Hematopoietic multipotent progenitor cell treated with erythropoietin and hydrocortisone succinate and interleukin-3 and kit ligand, for 17 days (in vitro differentiated cells): Measurements from ENCODE around the gene NKD1.

Source experiments
- DNase-seq: peaks from one replicate; pipeline ENCODE4 v3.0.0-alpha.2; 2015; ENCODE audit warnings: low spot score

The NKD1 gene

DNA sequence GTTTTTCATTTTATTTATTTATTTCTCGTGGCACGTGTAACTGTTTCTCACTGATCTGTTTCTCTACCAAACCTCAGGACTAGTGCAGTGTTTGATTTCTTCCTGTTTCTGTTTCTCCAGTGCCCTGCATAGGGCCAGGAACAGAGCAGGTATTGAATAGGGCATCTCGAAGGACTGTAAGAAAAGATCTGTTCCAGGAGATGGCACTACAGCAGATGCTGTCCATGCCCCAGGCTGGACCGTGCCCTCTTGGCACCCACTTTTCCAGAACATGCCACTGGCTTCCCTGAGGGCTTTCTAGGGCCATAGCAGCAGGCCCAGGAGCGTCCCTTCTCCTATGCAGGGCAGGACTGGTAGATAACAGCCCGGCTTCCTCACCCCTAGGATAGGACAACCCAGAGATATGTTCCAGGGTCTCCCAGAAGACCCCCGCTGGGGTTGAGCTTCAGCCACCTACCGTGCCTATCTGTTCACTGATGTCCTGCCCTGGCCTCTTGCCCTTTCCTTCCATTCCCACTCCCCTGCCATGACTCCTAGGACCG is 128.6 kb downstream of the NKD1 start:
- DNase-seq = no peak

DNA sequence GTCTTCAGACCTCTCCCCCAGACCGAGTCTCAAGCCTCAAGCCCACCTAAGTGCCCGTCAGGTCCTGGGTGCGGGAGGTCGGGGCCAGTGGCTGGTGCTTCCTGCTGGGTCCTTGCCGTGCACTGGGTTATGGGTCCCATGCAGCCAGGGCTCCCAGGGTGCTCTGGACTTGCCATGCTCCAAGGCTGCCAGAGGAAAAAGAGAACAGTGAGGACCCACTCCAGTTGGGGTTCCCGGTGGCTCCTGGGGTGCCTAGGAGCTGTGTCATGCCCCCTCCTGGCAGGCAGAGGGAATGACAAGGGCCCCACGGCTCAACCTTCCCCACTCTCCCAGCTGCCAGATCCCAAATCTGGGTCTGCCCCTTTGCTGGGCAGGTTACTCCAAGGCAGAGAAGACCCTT is 129.2 kb downstream of the NKD1 start:
- DNase-seq = no peak

DNA sequence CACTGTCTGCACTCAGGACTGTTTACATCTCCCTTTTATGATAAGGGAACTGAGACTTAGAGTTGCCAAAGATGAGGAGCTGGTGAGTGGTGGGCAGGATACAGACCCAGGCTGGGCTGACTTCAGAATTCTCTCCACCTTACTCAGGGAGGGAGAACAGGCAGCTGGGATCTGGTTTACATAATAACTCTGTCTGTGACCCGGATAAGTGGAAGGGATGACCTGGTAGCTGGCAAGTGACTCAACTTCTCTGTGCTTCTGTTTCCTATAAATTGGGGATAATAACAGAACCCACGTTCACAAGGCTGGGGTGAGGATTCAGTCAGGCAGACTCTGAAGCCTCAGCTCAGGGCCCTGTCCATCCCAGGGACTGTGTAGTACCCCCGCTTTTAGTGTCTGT is 130.3 kb downstream of the NKD1 start:
- DNase-seq = no peak

DNA sequence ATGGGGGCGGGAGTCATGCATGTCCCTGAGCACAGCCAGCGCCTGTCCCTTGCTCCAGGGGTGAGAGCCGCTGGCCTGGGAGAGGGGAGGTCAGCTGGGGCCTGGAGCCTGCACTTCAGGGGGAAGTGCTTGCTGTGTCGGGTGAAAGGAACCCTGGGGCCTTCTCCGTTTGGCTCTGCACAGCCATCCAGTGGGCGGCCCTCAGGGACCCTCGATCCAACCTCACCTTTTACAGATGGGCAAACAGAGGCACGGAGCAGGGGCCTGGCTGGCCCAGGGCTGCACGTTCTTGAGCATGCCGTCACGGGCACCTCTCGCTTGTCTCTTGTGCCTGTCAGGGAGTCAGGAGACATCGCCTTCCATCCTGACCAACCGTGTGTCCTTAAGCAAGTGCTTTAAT is 131.1 kb downstream of the NKD1 start:
- no peak for DNase-seq

DNA sequence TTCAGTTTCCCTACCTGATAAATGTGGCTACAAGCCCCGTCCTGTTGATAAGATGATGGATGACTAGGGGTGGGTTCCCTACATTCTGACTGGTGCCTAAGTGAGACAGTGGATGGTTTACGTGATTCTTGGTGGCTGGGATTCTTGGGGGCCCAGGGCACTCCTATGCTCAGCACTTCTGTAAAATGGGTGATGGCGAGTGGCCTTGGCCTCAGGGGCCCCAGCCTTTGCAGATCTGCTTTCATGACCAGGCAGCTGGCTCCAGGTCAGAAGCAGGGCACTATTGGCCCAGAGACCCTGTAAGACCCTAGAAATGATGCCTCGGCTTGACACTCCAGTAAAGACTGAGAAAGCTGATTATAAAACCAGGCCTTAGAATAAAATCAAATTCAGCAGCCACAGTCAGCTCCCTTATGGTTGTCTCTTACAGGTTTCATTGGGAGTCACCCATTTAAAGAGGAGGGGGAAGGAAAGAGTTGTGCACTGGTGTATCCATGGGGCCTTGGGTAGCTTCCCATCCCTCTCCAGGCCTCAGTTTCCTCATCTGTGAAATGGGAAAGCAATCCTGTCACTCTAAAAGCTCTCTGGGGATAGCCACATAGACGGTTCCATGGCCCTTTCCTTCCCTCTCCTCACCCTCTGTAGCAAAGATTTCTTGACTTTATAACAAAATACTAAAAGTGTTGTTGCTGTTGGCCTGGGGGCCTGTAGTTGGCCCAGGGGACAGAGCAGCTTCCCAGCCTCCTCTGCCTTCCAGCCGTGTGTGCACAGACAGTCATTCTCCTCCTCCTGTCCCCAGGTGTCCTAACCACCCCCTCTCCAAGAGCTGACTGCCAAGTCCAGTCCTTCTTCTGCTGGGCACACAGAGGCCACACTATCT is 131.7 kb downstream of the NKD1 start:
- no peak for DNase-seq

DNA sequence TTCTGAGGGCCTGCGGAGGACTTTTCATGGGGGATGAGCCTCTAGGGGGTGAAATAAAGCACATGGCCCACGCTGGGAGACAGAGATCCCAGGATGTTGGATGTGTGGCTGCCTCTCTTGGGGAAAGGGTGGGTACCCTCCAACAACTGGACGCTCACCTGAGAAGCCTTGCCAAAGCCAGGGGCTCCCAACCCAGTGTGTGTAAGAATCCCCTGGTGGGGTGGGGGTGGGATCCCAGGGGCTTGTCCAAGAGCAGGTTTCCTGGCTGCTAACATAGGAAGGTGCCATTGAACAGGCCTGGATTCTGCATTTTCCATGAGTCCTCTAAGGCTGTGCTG is 132.3 kb downstream of the NKD1 start:
- no peak for DNase-seq

DNA sequence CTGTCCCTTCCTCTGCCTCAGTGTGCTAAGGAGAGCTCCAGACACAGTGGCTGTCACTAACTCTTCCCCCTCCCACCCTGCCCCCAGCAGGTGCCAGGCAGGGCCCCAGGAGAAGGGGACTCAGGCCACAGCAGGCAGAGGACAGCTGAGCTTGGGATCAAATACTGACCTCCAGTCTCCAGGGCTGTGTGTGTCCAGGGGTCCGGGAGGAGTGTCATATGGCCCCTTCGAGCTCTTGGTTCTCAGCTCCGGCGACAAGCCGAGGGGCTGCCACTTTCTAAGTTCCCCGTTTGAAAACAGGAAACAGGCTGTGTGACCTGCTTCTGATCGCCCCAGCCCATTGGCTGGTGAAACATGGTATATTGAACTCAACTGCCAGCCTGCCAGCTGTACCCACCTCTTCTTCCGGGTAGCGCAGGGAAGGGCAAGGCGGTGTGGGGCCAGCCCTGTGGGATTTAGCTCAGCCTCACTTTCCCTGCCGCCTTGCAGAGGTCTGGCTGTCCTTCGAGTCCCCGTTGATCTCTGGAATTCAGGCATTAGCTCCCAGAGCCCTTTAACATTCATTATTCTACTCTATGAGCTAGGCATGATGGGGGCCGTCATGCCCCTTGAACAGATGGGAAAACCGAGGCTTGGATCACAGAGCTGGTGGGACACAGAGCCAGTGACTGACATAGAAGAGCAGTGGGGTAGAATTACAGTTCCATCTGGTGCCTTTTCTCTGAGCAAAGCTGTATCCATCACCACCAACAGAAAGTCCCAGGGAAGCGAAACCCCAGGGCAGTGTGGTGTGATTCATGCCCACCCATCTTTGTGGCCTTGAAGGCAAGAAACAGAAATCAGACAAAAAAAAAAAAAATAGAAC is 133.1 kb downstream of the NKD1 start, which contains the start of gene SNX20:
Gene SNX20, minus strand, starts transcription at position 292 of the 865 bp plus-strand sequence. CDS start 3,786 bp downstream, outside the sequence.
- DNase-seq = no peak

DNA sequence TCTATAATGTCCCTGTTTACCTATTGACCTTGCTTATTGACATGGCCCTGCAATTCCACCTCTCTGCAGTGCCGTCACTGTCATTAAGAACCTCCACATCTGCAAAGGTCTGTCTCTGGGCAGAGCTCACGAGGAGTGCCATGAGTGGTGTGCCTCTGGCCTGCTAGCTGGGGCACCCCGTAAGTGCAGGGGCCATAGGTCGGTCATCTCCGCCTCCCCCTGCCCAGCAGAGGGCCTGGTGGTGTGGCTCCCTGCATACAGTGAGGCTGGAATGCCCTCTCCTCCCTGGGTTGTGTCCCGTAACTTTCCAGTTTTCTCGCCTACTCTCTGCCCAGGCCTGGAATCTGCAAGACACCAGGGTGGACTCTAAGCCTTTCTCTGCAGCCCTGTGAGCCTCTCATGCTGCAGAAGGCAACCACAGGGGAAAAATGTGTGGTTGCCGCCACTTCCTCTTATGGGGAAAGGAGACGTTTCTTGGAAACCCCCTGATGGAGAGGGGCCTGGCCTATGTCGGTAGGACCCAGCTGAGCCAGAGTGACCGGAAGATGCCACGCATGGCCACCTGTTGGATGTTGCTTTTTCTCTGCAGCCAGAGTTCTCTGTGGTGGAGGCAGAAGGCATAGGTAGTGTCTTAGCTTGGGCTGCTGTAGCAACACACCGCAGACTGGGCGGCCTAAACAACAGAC is 135.6 kb downstream of the NKD1 start:
- no peak for DNase-seq

DNA sequence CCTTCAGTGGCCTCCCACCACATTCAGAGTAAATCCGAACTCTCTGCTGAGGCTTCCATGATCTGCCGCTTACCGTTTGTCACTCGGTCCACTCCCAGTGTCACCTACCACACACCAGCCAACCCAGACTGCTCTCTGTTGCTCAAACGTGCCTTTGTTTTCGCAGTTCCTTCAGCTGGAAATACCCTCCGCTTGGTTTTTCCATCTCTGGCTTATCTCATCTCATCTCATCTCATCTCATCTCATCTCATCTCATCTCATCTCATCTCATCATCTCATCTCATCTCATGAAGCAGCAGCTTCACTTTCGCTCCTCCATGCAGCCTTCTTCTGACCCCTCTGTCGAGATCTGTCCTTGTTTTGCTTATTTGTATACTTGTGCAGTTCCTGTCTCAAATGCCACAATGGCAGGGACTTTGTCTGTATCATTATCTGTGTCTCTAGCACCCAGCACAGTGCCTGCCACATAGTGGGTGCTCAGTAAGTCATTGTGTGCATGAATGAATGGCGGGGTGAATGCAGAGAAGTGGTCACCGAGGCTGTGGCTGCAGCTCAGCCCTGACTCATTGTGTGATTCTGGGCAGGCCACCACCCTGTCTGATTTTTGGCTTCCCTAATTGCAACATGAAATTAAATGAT is 136.7 kb downstream of the NKD1 start:
- no peak for DNase-seq

DNA sequence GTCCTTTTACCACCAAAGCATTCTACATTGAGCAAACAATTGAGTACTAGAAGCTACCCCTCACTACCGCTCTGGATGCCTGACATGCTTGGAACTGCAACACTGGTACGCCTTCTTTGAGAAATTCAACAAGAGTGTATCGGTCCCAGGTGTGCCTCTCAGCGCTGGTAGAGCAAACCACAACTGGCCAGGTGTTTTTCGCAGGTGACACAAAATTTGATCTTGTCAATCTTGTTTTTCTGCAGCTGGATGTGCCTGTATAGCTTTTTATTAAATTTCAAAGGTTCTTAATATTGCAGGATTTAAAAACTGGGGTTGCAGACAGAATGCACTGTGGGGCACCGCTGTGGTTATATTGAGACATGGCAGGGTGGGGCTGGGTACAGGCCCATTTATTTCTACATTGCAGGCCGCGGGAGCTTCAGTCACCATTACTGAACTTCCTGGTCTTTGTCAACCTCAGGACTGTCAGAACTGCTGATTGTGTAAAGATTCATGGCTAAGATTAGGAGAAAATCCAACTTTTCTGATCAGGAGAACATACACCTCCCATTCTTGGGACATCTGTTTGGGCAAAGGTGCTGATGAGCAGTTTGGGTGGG is 137.4 kb downstream of the NKD1 start:
- no peak for DNase-seq

DNA sequence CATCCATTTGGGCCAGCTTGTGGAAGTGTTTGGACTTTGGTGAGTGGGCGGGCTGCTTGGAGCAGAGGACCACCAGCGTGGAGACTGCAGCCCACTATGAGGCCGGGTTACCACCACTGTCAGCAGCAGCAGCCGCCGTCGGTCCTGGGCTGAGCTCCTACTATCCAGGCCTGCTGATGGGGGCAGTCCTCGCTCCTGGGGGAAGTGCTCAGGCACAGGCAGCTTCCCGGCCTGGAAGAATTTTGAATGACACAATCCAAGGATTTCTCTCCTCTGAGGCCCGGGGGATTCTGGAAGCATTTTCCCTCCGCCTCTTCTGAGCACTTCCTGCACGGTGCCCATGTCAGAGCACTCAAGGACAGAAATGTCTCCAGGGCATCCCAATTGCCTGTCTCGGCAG is 139.9 kb downstream of the NKD1 start:
- DNase-seq = no peak

DNA sequence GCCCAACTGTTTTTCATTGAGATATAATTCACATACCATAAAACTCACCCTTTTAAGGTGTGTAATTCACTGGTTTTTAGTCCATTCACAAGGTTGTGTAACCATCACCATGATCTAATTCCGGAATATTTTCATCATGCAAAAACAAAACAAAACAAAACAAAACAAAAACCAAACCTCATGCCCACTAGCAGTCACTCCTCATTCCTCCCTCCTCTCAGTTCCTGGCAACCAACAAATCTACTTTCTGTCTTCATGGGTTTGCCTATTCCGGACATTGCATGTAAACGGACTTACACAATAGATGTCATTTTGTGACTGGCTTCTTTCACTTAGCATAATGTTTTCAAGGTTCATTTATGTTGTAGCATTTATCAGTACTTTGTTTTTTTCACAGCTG is 140.7 kb downstream of the NKD1 start:
- no peak for DNase-seq

DNA sequence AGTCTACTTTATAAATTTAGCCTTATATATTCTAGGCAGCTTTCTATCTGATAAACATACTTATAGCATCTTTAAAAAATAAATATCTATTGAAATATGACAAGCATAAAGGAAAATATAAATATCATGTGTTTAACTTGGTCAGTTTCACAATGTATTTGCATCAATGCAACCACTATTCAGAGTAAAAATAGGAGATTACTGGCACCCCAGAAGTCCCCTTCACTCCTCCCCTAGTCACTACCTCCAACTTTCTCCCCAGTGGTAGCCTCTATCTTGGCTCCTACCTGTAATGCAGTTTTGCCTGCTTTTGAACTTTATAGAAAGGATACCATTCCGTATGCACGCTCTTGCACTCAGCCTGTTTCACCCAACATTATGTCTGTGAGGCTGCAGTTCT is 142.0 kb downstream of the NKD1 start:
- DNase-seq = no peak

DNA sequence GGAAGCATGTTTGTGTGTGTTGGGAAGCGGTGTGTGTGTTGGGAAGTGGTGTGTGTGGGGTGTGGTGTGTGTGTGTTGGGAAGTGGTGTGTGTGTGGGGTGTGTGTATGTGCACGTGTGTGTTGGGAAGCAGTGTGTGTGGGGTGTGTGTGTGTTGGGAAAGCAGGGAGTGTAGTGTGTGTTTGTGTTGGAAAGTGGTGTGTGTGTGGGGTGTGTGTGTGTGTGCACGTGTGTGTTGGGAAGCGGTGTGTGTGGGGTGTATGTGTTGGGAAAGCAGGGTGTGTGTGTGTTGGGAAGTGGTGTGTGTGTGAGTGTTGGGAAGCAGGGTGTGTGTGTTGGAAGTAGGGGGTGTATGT is 144.4 kb downstream of the NKD1 start:
- DNase-seq = no peak

DNA sequence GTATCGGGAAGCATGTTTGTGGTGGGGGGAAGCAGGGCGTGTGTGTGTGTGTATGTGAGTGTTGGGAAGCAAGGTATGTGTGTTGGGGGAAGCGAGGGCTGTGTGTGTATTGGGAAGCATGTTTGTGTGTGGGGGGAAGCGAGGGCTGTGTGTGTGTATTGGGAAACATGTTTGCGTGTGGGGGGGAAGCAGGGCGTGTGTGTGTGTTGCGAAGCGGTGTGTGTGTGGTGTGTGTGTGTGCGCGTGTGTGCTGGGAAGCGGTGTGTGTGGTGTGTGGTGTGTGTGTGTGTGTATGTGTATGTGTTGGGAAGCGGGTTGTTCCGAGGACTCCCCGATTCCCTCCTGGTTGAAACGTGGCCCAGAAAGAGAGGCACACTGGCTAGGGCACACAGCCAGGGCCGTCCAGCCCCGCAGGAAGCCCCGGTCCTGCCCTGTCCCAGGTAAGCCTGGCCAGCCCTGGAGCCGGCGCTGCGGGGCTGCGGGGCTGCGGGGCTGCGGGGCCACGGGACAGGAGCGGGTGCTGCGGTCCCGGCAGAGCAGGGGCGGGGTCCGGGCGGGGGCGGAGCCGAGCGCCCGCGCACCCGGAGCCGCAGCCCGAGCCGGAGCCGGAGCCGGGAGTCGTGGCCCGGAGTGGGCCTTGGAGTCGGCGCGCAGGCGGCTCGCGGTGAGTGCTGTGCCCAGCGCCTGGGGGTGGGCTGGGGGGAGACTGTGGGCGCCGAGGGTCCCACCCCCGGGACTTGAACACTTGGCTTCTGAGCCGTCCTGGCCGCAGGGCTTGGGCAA is 145.0 kb downstream of the NKD1 start, which contains the start of gene NOD2:
Gene NOD2, plus strand, starts transcription at position 608 of the 783 bp plus-strand sequence. CDS start 5,890 bp downstream, outside the sequence.
- DNase-seq = no peak

DNA sequence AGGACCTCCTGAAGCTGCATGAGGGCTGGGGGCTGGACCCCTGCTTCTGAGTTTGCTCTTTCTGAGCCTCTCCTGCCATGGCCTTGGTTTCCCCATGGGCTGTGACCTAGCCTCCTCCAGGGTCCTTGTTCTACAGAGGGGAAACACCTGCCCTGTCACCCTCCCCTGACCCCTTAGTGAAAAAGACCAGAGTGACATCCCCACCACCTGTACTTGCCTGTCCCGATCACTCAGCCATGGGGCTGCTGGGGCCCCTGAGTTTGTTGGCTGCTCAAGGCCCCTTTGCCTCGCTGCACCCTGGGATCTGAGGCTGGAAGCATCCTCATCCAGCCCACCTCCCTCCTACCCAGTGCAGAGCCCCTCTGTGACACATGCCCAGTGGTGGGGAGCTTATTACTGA is 146.0 kb downstream of the NKD1 start:
- DNase-seq = no peak

DNA sequence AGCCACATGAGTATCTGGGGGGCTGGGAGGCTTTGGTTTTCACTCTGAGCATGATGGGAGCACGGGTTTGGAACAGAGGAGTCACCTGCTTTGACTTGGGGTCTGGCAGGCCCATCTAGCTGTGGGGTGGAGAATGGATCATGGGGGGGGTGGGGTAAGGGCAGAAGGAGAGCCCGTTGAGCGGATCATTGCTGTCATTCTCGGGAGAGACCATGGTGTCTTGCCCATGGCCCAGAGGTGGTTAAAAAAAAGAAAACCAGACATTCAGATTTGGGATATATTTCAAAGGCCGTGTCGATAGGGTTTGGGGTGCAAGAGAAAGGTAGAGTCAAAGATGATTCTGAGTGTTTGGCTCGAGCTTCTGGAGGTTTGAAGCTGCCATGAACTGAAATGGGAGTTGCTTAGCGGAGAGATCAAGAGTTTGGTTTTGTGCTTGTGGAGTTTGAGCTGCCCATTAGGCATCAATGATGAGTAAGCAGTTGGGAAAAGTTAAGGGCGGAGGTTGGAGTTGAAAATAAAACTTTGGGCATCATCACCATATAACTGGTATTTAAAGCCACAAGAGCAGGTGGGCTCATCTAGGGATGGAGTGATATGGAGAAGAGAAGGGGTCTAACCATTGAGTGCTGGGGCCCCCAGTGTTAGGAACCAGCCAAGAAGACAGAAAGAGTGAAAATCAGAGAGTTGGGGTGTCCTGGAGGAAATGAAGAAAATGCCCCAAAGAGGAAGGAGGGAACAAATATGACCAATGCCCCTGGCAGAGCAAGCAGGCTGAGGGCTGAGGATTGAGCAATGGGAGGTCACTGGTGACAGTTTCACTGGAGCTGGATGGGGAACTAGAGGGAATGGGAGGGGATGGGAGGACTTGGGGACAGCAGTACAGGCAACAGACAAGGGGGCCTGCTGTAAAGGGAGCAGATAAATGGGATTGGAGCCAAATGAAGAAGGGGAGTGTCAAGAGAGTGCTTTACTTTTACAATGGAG is 147.1 kb downstream of the NKD1 start:
- DNase-seq = no peak

DNA sequence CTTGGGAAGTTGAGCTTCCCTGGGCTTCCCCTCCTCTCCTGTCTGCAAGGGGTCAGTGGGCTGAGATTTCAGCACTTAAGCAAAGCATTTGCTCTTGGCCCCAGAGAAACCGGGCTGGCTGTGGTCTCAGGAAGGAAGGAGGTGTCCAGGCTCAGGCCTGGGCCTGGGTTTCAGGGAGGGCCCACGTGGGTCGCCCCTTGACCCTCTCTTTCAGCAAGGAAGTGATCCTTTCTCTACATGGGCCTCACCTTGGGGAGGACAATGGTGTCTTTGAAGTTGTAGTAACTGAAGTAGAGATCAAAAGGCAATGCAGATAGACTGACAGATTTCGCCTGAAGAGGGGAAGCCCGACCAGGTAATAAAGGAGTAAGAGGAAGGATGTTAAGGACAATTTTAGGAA is 147.9 kb downstream of the NKD1 start:
- no peak for DNase-seq
